ENCODE results near the gene INPP5A. TPM values are rescaled to one million over a fixed set of nuclear protein-coding genes. Genes with fewer than 3 reads are reported as not detected.

Gene INPP5A
- total and polyA plus RNA-seq, 4 donors, result 12.4 to 39.9 (median 28.2) TPM

DNA sequence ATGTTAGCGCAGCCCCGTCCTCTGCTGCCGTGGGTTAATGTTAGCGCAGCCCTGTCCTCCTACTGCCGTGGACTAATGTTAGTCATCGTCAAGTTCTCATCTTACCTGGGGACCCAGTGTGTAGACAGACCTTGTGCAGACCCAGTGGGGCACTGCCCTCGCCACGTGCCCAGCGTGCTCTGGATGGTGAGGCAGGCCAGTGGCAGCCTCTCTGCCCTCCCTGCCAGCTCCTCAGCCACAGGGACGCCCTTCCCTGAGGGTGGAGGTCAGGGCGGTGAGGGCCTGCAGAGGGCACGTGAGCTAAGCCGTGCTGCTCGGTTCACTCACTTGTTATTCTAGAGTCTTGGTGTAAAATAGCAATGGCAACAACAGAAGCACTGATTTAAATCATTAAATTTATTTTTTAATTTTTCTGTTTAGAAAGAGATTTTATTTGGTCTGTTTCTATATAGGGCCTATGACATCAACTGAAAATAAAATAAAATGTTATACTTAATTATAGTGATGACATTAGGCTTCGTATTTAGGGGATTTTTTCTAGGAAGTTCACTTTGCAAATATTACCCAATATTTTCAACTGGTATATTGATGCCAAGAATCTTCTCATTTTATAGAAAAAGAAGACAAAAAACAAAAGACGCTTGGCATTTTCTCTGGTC is 199.9 kb downstream of the INPP5A start:
- DNase-seq (no peak), ATAC-seq (ENCODE audit: insufficient read depth, low FRiP score) (no peak)
- Histone ChIP-seq H3K27me3 (ENCODE audit: control insufficient read depth in 3 of 3, insufficient read depth in 3 of 3, low read length in 2 of 3) (no peaks in the 10 kb centered on the region), H3K9me3 (ENCODE audit: control insufficient read depth in 4 of 4, insufficient read depth in 3 of 4, low read length in 3 of 4) (no peaks in the 10 kb centered on the region), H3K4me3 (no peak overlapping the region), H3K27ac (ENCODE audit: low read depth in 1 of 2, low read length in 1 of 2) (no peak overlapping the region), H3K9ac (ENCODE audit: insufficient read depth in 1 of 2, low read length in 2 of 2) (no peak overlapping the region), H3K36me3 (ENCODE audit: control insufficient read depth in 4 of 4, insufficient read depth in 4 of 4, low read length in 4 of 4) (peaks cover 0 to 22% (median 1%) of the 10 kb centered on the region in 4 donors), H3K4me1 (ENCODE audit: control insufficient read depth in 5 of 5, insufficient read depth in 5 of 5, low read length in 5 of 5) (no peaks in the 10 kb centered on the region)
- TF ChIP-seq, protein P1, sequence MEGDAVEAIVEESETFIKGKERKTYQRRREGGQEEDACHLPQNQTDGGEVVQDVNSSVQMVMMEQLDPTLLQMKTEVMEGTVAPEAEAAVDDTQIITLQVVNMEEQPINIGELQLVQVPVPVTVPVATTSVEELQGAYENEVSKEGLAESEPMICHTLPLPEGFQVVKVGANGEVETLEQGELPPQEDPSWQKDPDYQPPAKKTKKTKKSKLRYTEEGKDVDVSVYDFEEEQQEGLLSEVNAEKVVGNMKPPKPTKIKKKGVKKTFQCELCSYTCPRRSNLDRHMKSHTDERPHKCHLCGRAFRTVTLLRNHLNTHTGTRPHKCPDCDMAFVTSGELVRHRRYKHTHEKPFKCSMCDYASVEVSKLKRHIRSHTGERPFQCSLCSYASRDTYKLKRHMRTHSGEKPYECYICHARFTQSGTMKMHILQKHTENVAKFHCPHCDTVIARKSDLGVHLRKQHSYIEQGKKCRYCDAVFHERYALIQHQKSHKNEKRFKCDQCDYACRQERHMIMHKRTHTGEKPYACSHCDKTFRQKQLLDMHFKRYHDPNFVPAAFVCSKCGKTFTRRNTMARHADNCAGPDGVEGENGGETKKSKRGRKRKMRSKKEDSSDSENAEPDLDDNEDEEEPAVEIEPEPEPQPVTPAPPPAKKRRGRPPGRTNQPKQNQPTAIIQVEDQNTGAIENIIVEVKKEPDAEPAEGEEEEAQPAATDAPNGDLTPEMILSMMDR (IDR thresholded peaks at IDR 0.05; ENCODE audit: control extremely low read depth, extremely low read depth), result no peak
- WGBS, 2 donors, result 94 to 95% methylated on average over 16 of the region's 16 CpGs

DNA sequence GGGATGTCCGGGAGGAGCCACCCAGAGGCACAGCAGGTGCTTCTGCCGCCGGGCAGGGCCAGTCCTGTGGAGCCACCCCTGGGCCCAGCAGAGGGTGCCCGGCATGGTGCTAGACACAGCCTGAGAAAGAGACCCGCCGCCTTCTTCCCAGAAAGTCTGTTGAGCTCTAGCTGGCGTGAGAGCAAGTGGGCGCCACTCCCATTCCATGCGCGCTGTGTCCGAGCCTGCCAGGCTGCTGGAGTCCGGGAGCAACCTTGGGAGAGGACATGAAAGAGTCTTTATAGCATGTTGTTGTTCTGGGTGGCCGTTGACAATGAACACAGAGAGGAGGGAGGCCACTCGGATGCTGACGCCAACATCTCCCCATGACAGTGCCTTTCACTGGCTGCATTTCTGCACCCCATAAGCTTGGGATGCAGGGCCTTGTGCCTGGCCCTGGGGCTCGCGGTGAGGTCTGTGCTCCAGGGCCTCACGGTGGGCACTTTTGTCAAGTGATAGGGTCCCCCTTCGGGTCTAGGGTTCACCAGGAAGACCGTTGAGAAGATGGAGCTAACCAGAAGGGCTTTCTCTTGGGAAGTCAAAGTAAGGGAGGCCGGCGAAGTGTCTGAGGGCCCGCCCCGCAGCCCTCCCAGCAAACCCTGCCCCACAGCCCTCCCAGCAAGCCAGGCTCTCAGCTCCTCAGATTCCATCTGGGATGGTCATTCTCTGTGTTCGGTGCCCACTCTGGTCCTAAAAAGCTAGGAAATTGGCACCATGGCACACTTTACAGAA is 201.1 kb downstream of the INPP5A start:
- DNase-seq (no peak), ATAC-seq (ENCODE audit: insufficient read depth, low FRiP score) (no peak)
- WGBS, 2 donors, result 96% methylated on average over 25 of the region's 25 CpGs
- no peaks in the 10 kb centered on the region for H3K4me1 ChIP-seq (ENCODE audit: control insufficient read depth in 5 of 5, insufficient read depth in 5 of 5, low read length in 5 of 5)
- no peak overlapping the region for H3K27ac ChIP-seq (ENCODE audit: low read depth in 1 of 2, low read length in 1 of 2)
- no peaks in the 10 kb centered on the region for H3K27me3 ChIP-seq (ENCODE audit: control insufficient read depth in 3 of 3, insufficient read depth in 3 of 3, low read length in 2 of 3)
- no peak overlapping the region for H3K4me3 ChIP-seq
- H3K9ac ChIP-seq (ENCODE audit: insufficient read depth in 1 of 2, low read length in 2 of 2), result no peak overlapping the region
- TF ChIP-seq, protein P1 (IDR thresholded peaks at IDR 0.05; ENCODE audit: control extremely low read depth, extremely low read depth), result no peak
- H3K9me3 ChIP-seq (ENCODE audit: control insufficient read depth in 4 of 4, insufficient read depth in 3 of 4, low read length in 3 of 4), result no peaks in the 10 kb centered on the region
- peaks cover 0 to 23% (median 1%) of the 10 kb centered on the region in 4 donors for H3K36me3 ChIP-seq (ENCODE audit: control insufficient read depth in 4 of 4, insufficient read depth in 4 of 4, low read length in 4 of 4)

DNA sequence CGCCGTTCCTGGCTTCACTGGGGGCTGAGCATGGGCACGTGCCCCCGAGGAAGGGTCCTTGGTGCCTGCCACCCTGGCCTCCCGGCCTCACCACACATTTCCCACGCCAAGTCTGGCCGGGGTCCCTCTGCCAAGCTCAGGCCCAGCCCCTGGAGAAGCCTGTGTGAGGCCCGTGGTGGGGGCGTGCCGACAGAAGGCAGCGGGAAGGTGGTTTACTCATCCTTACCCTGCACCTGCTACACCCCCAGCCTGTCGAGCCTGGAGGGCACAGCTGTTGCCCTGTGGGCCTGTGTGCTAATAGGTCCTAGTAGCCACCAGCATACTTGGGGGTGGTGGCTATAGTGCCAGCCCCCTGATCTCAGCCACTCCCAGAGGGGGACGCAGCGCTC is 201.6 kb downstream of the INPP5A start:
- Histone ChIP-seq H3K9ac (ENCODE audit: insufficient read depth in 1 of 2, low read length in 2 of 2) (no peak overlapping the region), H3K27me3 (ENCODE audit: control insufficient read depth in 3 of 3, insufficient read depth in 3 of 3, low read length in 2 of 3) (no peaks in the 10 kb centered on the region), H3K36me3 (ENCODE audit: control insufficient read depth in 4 of 4, insufficient read depth in 4 of 4, low read length in 4 of 4) (peaks cover 0 to 21% (median 1%) of the 10 kb centered on the region in 4 donors), H3K9me3 (ENCODE audit: control insufficient read depth in 4 of 4, insufficient read depth in 3 of 4, low read length in 3 of 4) (no peaks in the 10 kb centered on the region), H3K27ac (ENCODE audit: low read depth in 1 of 2, low read length in 1 of 2) (no peak overlapping the region), H3K4me1 (ENCODE audit: control insufficient read depth in 5 of 5, insufficient read depth in 5 of 5, low read length in 5 of 5) (no peaks in the 10 kb centered on the region), H3K4me3 (no peak overlapping the region)
- 89 to 96% methylated on average over 14 of the region's 14 CpGs for WGBS, 2 donors
- no peak for ATAC-seq (ENCODE audit: insufficient read depth, low FRiP score)
- TF ChIP-seq, protein P1 (IDR thresholded peaks at IDR 0.05; ENCODE audit: control extremely low read depth, extremely low read depth), result no peak
- no peak for DNase-seq
